DMS53 (cell line): ENCODE measurements around the gene RSPH9.

ENCODE experiments used
- DNase-seq: peaks from one replicate; lab custom pipeline; 2025; lab: John Stamatoyannopoulos, UW

The RSPH9 gene

DNA sequence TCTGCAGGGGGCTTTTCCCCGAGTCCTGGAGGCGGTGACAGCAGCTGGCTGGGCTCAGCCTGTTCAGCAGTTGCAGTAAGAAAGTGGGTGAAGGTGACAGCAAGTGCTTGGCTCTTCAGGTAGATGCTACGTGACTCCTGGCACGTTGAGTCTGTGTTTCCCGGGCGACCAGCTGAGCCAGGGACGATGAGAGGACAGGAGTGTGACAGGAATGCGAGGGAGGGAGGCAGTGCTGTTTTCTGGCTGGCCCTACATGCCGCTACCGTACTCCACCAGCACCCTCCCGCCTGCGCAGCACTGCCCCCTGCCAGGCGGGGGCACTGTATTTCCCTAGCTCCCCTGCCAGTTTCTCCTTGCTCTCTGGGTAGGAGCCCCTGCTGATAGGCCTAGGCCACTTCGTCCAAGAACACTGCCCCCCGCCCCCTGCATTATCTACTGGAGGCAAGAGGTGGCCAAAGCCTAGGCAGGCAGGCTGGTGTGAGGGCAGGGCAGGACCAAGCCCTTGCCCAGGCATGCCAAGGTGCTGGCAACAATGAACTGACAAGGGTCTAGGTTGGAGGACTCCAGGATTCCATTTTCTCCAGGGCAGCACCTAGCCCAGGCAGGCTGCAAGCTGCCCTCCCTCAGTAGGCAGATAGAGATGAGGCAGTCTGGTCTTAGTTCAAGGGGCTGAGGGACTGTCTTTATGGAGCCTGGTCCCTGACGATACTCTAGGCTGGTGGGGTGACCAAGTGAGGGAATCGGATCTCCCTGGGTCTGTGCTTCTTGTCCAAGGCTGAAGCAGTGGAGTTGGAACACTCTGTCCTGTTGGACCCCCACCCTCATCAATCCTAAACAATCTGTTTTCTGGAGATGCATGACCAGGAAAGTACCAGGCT lies 23.6 kb downstream of the RSPH9 start:
- peak; percentile 91 for DNase-seq

DNA sequence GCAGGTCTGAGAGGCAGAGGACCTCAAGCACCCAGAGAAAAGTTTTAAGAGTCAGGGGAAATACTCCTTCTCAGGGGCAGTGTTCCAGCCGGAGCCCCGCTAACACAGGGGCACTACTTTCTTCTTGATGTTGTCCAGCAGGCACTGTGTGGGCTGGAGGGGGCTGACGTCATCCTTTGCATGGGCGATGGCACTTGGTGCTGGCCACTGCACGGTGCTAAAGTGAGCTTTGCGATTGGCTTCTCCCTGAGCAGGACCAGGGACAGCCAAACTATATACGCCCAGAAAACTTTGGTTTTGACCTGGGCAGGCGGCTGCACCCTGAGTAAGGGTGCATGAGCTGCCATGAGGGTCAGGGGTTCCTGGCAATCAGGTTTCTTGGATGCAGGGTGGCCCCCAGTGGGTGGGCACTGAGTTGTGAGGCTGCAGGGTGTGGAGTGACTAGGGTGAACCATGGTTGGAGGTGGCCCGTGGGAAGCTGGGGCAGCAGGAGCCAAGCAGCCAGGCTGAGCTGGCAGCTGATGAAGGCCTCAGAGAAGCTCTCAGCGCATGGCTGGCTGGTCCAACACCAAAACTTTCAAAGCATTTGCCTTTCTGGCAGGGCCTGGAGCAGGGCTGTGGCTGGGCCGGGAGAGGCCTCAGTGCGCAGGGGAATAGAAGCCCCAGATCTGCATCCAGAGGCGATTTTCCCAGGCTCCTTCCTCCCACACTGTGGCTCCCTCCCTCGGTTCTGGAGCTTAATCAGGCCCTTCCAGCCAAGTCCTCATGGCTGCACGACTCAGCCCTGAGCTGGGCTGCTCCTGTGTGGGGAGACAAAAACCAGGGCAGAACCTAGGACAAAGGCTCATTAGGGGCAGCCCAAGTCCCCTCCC lies 24.4 kb downstream of the RSPH9 start:
- DNase-seq, result peak; percentile 53

DNA sequence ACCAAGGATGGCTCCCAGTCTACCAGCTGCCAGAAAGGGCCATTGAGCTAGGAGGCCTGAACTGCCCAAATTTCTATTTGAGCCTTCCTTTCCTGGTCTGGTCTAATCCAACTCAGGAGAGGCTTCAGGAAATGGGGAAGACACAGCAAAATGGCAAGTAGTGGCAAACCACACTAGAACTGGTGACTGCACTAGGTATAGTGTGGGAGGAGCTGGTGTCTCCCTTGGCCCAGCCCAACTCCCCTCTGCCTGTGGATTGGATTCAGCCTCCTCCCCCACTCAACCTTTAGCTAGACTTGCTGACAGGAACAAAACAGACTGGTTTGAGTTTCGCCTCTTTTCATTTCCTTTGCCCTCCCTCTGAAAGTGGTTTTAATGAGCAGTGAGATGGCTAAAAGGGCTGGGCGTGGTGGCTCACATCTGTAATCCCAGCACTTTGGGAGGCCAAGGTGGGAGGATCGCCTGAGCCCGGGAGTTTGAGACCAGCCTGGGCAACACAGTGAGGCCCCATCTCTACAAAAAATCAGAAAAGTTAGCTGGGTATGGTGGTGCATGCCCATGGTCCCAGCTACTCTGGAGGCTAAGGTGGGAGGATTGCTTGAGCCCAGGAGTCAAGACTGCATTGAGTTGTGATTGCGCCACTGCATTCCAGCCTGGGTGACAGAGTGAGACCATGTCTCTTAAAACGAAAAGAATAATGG lies 25.2 kb downstream of the RSPH9 start:
- DNase-seq, result peak; percentile 44

GRCh38 chr6:43670623-43670986 lies 25.8 kb downstream of the RSPH9 start:
- no peak for DNase-seq

DNA sequence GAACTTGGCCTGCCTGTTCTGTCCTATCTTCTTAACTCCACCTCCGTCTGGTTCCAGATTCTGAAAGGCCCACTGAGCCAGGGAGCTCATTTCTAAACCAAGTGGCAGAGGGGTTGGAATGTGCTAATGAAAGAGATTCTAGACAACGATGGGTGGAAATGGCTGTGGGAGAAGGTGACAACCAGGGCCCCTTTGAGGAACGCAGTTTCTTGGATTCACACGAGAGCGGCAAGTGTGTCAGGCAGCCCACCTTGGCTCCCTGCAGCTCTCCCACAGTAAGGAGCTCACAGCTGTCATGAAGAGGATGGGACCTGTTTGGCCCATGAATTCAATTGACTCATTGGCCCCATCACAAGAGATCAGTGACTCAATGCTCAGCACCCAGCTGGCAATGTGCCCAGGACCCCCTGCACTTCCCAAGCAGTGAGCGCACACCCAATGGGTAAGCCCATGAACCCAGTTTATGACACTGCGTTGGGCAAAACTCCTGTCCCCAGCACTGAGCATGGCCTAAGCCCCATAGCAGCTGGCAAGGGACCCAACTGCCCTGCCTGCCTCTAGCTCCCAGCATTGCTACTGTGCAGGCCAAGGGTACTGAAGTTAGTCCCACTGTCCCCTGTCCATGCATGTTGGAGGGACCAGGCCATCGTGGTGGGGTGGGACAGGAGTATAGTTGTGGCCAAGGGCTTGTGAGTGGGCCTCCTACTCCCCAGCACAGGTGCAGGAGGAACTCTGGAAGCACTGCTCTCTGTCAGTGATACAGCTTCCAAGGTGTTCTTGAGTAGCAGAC lies 26.4 kb downstream of the RSPH9 start:
- DNase-seq, result no peak

GRCh38 chr6:43671801-43672690 lies 27.2 kb downstream of the RSPH9 start:
- peak; percentile 16 for DNase-seq

GRCh38 chr6:43673444-43674084 lies 28.7 kb downstream of the RSPH9 start:
- DNase-seq, result no peak

DNA sequence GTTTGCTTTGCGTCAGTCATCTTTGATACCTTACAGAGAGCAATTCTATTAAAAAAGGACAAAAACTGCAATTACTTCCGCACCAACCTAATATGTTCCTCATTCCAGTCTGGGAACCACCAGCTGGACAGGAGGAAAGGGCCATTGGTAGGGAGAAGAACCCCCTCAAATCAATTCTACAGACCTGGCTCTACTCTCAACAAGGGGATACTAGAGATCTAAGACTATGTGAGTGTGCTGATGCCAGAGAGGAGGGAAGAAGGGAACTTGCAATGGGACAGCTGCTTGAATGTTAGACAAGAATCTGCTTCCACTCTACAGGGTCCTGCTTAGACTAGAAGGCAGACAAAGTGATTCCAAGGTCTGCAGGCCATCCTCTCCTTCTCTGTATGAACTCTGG lies 29.5 kb downstream of the RSPH9 start:
- DNase-seq, result no peak

GRCh38 chr6:43674921-43675320 lies 30.1 kb downstream of the RSPH9 start:
- DNase-seq, result no peak

DNA sequence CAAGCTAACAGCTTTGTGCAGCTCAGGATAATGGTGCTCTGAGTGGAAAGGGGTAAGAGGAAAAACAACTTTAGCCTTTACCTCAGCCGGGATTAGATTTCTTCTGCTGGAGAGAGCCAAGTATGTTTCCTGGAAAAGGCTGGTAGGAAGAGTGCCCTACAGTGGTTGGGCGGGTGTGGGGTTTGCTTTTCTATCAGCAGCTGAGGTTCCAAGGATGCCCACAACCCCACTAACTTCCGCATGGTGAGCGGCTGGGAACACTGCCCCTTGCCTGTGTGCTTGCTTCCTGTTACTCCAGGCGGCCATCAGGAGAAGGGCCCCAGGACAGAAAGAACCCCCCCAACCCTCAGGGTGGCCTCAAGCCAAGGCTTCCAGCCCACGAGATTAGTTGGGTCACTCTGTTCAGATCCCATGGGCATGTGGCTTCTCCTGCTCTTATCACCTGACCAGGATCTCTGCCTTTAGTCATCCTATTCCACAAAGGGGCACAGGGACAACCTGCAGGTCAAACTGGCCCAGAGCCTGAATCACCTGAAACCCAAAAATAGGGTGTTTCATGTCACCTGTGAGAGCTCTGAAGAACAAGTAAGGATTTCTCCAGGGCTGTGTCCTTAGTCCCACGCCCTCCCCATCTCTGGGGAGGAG lies 32.2 kb downstream of the RSPH9 start:
- DNase-seq, result no peak

GRCh38 chr6:43677759-43678158 lies 32.9 kb downstream of the RSPH9 start:
- DNase-seq, result no peak

DNA sequence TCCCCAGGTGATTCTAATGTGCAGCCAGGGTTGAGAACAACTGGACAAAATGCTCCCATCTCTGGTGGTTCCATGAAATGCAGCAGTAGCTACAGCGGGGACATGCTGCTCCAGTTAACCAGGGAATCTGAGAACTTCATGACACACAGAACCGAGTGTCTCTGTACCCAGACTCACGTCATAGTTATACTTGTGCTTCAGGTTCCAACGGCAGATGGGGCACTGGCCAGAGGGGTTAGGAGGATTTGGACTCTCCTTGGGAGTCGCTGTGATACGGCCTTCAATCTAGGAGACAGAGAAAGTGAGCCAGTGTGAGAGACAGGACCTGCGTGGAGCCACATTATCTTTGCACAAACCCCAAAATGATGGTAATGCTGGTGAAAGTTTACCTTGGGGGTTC lies 33.5 kb downstream of the RSPH9 start:
- no peak for DNase-seq

DNA sequence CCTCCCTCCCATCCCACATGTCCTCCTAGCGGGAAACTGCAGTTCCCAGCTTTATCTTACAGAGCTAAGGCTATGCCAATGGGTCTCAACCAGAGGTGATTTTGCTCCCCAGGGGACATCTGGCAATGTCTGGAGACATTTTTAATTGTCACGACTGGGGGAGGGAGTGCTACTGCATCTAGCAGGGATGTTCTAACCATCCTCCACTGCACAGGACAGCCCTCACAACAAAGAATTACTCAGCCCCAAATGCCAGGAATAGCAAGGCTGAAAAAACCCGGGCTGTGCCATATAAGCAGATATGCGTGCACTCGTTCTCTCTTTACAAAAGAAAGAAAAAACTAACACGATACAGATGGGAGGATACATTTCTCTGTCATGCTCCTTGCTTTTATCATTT lies 34.2 kb downstream of the RSPH9 start:
- no peak for DNase-seq

DNA sequence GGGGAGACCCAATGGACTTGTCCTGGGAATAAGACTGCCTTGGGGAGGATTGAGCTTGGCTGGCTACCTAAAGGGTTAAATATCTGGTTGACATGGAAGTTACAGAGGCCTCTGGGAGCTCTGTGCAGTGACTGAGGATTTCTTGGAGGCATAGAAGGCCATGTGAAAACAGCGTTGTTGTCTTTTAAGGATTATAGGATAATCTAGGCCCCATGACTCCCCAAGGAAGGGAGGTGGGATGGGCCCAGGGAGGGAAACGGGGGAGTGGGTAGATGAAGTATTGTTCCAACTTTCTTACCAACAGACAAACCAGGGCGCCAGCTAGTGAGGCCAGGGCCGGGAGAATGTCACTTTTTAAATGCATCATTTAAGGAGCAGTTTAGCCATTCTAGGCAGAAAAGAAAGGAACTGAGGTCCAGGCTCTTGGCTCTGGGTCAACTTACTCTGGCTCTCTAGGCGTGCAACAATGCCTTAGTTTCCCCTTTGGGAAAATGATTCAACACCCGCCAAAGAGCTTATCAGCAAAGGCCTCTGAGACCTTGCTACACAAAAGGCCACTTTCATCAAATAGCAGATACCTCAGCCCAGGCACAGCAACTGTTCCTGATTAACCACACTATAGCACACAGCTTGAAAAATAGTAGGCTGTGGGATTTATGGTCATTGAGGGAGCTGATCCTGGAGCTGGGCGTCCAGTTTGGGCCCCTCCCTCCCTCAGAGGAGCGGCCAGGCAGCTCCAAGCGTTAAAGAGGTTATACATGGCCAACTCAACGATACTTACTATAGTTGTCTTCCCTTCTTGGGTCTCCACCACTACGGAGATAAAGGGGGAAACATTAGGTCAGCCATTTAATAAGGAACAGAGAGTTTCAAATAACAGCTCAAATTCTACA lies 35.7 kb downstream of the RSPH9 start:
- no peak for DNase-seq

GRCh38 chr6:43681303-43681702 lies 36.5 kb downstream of the RSPH9 start:
- DNase-seq, result no peak

- DNase-seq, result no peak
These were observed 38.0 kb downstream of the RSPH9 start for GRCh38 chr6:43682724-43683429.

DNA sequence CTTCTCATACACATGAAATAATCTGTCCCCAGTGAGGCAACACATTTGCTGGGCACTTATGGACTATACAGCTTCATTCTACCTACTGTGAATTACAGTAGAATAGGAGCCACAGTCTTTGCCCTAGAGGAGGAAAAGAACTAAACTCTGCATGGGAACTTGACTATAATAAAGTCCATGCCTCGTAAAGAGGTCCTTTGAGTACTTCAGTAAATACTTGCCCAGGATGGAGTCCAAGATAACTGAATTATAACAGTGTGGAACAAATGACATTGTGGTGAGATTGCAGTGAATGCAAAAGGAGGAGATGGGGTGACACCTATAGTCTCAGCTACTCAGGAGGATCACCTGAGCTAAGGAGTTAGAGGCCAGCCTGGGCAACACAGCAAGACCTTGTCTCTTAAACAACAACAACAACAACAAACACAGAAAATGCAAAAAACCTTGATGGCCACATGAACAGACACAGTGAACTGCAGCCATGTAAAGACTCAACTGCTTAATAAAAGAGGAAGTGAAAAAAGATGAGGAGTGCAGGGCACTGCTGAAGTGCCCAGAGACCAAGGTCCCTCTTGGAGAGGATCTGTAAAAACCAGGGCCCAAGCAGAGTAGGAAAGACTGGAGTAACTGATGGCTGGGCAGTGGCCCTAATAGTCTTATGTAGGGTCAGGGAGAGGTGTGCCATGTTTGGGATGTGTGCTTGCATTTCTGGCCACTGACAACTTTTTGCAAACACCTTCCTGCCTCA lies 39.0 kb downstream of the RSPH9 start:
- no peak for DNase-seq
